ENCODE measurements around the gene GJB4.

GJB4 gene

GRCh38 chr1:34778381-34778780, 18.8 kb downstream of the GJB4 start:
- no peak for DNase-seq

GRCh38 chr1:34779005-34779404, 19.5 kb downstream of the GJB4 start:
- DNase-seq, result no peak

DNA sequence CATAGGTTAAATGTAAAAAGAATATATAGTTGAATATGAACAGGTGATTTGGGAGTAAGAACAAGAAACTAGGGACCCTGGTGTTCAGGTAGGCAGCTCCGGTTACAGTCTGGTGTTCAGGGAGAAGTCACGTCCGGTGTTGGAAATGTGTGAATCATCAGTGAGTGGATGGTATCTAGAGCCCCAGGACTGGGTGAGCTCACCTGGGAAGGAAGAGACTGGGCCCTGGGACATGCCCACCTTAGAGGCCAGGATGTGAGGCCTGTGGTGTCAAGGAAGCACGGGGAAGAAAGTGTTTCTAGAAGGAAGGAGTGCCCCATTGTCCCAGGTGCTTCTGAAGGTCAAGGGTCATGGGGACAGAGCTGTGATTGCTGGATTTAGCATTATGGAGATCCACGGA, 20.0 kb downstream of the GJB4 start:
- no peak for DNase-seq

DNA sequence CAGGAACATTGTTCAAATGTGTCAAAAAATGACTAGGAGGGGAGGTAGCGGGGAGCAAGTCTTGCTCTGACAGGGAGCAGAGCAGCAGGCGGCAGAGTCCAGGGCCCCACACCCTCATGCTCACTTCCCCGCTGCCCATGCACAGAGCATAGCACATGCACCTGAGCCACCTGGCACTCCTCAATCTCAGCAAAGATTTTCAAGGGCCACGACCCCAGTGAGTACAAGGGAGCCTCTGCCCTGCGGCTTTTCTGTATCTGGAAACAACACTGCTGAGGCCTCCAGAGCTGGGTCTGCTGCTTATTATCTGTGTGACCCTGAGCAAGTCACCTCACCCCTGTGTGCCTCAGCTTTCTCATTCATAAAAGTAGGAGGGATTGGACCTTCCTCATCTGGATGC, 20.4 kb downstream of the GJB4 start:
- DNase-seq, result no peak

- no peak for DNase-seq
Observed at GRCh38 chr1:34780528-34780927, 21.0 kb downstream of the GJB4 start.

DNA sequence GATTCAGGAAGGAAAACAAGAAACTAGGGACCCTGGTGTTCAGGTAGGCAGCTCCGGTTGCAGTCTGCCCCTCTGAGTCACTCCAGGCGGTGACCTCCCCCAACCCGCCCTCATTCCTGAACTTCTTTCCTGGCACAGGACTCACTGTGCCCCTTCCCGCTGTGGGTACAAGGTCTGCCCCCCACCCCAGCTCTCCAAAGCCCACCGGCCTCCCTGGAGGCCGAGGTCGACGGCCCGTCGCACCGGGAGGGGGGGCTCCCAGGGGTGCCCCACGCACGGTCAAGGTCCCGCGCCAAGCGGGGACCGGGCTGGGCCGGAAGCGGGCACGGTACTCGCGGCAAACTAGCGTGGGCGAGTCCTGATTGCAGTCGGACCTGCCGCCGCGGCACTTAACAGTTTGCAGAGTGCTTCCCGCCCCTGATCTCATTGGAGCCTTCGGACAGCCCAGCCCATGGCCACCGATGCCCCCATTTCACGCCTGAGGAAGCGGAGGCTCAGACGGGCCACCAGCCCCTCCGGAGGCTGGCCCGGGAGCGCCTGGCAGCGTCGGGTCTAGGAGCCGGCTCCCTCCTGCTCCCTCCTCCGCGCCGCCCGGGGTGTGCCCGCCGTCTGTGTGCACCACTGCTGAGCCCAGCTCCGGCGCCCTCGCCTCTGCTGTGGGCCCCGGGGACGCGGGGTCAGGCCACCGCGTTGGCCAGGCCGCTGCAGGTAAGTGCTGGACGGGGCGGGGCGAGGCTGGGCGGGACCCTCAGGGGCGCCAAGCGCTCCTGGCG, 21.7 kb downstream of the GJB4 start, which contains the start of gene GJB3:
Gene GJB3, plus strand, starts transcription at position 144 of the 773 bp plus-strand sequence. CDS start 3,549 bp downstream, outside the sequence.
- no peak for DNase-seq

GRCh38 chr1:34781844-34782391, 22.4 kb downstream of the GJB4 start:
- DNase-seq, result no peak

DNA sequence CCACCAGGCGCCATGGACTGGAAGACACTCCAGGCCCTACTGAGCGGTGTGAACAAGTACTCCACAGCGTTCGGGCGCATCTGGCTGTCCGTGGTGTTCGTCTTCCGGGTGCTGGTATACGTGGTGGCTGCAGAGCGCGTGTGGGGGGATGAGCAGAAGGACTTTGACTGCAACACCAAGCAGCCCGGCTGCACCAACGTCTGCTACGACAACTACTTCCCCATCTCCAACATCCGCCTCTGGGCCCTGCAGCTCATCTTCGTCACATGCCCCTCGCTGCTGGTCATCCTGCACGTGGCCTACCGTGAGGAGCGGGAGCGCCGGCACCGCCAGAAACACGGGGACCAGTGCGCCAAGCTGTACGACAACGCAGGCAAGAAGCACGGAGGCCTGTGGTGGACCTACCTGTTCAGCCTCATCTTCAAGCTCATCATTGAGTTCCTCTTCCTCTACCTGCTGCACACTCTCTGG, 25.2 kb downstream of the GJB4 start:
- DNase-seq, result no peak

DNA sequence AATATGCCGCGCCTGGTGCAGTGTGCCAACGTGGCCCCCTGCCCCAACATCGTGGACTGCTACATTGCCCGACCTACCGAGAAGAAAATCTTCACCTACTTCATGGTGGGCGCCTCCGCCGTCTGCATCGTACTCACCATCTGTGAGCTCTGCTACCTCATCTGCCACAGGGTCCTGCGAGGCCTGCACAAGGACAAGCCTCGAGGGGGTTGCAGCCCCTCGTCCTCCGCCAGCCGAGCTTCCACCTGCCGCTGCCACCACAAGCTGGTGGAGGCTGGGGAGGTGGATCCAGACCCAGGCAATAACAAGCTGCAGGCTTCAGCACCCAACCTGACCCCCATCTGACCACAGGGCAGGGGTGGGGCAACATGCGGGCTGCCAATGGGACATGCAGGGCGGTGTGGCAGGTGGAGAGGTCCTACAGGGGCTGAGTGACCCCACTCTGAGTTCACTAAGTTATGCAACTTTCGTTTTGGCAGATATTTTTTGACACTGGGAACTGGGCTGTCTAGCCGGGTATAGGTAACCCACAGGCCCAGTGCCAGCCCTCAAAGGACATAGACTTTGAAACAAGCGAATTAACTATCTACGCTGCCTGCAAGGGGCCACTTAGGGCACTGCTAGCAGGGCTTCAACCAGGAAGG, 25.8 kb downstream of the GJB4 start:
- no peak for DNase-seq

DNA sequence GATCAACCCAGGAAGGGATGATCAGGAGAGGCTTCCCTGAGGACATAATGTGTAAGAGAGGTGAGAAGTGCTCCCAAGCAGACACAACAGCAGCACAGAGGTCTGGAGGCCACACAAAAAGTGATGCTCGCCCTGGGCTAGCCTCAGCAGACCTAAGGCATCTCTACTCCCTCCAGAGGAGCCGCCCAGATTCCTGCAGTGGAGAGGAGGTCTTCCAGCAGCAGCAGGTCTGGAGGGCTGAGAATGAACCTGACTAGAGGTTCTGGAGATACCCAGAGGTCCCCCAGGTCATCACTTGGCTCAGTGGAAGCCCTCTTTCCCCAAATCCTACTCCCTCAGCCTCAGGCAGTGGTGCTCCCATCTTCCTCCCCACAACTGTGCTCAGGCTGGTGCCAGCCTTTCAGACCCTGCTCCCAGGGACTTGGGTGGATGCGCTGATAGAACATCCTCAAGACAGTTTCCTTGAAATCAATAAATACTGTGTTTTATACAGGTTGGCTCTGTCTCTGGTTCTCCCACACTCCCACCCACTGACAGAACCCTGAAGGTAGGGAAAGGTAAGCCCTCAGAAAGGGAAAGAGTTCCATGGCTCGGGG, 26.4 kb downstream of the GJB4 start:
- DNase-seq, result no peak

DNA sequence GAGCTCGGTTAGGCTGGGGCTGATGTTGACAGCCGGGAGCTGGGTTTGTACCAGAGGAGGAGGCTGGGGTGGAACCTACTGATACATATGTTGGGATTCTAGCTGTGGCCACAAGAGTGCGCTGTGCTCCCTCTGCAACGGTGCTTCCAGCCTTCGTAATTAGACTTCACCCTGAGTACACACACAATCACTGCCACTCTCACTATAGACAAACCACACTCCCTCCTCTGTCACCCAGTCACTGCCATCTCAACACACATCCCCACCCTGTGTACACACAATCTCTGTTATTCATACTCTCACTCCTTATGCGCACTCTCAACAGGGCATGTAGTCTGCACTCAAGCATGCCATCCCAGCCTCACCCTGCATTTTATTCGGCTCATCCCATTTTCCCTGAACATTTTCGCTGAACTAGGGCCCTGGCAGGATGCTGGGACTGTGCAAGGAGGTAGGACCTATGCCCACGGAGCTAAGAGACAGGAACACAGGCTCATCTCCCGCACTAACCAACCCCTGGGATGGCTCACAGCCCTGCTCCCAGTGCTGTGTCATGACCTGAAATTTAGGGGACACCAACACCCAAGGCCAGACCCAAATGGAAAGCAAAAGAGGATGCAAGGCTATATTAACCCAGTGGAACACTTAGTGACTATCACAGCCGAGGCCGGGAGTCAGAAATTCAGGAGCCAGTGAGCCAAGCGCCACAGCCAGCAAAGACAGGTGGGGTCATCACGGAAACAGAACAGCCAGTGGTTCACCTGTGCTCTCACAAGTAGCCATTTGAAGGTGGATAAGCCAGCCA, 27.2 kb downstream of the GJB4 start:
- DNase-seq, result peak; percentile 68

GRCh38 chr1:34787461-34788420, 28.2 kb downstream of the GJB4 start:
- DNase-seq, result peak; percentile 12

DNA sequence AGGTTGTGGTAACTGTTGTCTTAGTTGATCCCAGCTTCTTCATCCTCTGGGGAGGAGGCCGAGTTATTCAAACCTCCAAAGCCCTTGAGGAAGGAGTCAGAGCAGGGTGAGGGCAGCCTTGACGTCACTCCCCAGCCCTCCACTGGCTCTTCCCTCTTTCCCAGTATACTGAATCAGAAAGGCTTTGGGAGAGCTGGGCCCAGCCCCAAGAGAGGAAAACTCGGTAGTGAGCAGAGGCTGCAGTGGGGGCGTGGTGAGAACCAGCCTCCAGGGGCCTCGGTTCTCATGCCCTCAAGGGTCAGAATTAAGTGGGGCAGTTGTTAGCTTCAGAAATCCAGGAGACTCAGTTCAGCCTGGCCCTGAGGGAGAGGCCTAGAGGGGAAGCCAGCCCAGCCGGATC, 31.4 kb downstream of the GJB4 start:
- no peak for DNase-seq

DNA sequence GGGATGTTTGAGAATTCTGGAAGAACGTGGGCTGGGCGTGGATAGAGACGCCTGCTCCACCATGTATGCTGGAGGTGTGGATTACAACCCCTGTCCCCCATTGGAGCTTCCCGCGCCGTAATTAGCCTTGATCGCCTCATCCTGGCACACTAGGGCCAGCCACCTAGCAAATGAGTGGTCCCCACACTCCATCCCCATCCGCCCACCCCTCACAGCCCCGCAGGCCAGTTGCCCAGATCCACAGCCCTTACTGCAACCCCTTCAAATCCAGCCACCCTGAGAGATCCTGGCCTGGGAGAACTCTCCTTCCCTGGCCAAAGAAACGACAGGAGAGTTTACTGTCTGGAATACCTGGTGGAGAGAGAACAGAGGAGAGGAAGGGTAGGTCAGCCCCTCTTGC, 32.9 kb downstream of the GJB4 start:
- no peak for DNase-seq

GRCh38 chr1:34792868-34793727, 33.6 kb downstream of the GJB4 start, which contains the start of gene GJA4:
Gene GJA4 (plus strand): TSS chr1:34792999. CDS start chr1:34794214, 1,215 bp downstream.
- no peak for DNase-seq

DNA sequence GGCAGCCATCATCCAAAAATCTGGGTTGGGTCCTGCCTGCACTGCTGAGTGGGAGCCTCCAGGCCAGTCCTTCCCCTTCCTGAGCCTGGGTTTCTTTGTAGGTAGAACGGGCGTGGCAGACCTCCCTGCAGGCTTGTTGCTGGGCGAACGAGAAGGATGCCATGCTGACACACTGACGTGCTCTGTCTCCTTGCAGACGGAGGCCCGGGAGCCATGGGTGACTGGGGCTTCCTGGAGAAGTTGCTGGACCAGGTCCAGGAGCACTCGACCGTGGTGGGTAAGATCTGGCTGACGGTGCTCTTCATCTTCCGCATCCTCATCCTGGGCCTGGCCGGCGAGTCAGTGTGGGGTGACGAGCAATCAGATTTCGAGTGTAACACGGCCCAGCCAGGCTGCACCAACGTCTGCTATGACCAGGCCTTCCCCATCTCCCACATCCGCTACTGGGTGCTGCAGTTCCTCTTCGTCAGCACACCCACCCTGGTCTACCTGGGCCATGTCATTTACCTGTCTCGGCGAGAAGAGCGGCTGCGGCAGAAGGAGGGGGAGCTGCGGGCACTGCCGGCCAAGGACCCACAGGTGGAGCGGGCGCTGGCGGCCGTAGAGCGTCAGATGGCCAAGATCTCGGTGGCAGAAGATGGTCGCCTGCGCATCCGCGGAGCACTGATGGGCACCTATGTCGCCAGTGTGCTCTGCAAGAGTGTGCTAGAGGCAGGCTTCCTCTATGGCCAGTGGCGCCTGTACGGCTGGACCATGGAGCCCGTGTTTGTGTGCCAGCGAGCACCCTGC, 34.7 kb downstream of the GJB4 start:
- DNase-seq, result no peak

DNA sequence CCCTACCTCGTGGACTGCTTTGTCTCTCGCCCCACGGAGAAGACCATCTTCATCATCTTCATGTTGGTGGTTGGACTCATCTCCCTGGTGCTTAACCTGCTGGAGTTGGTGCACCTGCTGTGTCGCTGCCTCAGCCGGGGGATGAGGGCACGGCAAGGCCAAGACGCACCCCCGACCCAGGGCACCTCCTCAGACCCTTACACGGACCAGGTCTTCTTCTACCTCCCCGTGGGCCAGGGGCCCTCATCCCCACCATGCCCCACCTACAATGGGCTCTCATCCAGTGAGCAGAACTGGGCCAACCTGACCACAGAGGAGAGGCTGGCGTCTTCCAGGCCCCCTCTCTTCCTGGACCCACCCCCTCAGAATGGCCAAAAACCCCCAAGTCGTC, 35.2 kb downstream of the GJB4 start:
- no peak for DNase-seq

GRCh38 chr1:34795916-34796315, 36.4 kb downstream of the GJB4 start:
- no peak for DNase-seq

GRCh38 chr1:34796990-34797389, 37.5 kb downstream of the GJB4 start:
- DNase-seq, result no peak
